OCI-LY7 (cell line): Measurements from ENCODE around the gene KDM6A.

Source experiments
- EZH2phosphoT487 ChIP-seq: fragments of 200-600 bp; sonication (generic); IDR thresholded peaks from 2 replicates; pipeline ENCODE4 v1.6.1; 2018; ENCODE audit warnings: low read depth, borderline replicate concordance, mild to moderate bottlenecking, mixed run types, antibody characterized with exemption, low read length, moderate library complexity, mixed read lengths
- TF ChIP-seq, protein P1 (sequence below): fragments of 200-600 bp; sonication (generic); conservative IDR thresholded peaks from 2 replicates; pipeline ENCODE4 v1.5.1; 2014; ENCODE audit warnings: mild to moderate bottlenecking, antibody characterized with exemption, low read length, moderate library complexity, mixed read lengths

DNA sequence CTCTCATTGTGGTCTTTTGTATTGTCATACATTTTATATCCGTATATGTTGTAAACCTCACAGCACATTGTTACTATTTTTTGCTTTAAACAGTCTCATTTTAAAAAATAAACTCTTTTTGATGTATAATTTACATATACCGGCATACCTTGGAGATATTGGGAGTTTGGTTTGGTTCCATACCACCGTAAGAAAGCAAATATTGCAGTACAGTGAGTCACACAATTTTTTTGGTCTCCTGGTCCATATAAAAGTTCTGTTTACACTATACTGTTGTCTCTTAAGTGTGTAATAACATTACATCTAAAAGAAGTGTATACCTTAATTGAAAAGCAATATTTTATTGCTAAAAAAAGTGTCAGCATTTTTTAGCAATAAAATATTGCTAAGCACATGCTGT lies 70.0 kb downstream of the KDM6A start:
- TF ChIP-seq, protein P1, sequence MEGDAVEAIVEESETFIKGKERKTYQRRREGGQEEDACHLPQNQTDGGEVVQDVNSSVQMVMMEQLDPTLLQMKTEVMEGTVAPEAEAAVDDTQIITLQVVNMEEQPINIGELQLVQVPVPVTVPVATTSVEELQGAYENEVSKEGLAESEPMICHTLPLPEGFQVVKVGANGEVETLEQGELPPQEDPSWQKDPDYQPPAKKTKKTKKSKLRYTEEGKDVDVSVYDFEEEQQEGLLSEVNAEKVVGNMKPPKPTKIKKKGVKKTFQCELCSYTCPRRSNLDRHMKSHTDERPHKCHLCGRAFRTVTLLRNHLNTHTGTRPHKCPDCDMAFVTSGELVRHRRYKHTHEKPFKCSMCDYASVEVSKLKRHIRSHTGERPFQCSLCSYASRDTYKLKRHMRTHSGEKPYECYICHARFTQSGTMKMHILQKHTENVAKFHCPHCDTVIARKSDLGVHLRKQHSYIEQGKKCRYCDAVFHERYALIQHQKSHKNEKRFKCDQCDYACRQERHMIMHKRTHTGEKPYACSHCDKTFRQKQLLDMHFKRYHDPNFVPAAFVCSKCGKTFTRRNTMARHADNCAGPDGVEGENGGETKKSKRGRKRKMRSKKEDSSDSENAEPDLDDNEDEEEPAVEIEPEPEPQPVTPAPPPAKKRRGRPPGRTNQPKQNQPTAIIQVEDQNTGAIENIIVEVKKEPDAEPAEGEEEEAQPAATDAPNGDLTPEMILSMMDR, result no peak
- no peak for TF ChIP-seq EZH2phosphoT487
